SHP77 treated with DMSO at 0.1 percent for 48 hours (cell line): ENCODE results near the gene MMP15.
"Not testable (repeated sequence)": the region's sequence is repeated elsewhere in the genome, so short reads cannot be mapped to it uniquely, and the experiment has no call there.

Source experiments
- DNase-seq: peaks from one replicate; lab custom pipeline; 2025; lab: John Stamatoyannopoulos, UW

Gene MMP15

GRCh38 chr16:57996406-57997175 lies 29.0 kb upstream of the MMP15 start:
- DNase-seq, result no peak

GRCh38 chr16:57997176-57997527 lies 28.4 kb upstream of the MMP15 start:
- DNase-seq, result no peak

DNA sequence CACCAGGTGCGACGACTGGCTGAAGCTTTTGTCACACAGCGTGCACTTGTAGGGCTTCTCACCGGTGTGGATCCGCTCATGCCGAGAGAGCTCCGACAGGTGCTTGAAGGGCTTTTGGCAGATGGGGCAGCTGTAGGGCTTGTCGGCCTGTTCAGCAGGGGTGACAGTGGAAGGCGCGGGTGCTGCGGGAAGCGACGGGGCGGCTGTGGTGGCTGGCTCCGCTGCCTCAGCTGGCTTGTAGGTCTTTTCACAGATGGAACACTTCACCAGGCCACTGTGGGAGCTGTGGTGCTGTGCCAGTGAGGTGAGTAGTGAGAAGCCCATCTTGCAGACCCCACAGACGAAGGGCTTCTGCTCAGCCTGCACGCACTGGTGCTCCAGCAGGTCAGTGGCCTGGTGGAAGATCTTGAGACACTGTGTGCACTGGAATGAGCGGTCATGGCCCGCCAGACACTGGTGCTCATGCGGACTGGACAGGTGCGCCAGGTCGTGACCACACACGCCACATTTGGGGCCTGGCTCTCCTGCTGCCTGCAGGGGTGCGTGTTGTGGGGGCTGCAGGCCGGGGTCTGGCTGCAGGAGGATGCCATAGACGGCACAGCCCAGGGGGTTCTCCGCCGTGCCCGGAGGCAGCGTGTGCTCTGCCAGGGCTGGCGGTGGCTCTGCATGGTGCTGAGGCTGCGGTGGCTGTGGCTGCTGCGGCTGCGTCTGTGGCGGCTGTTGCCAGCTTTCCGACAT lies 27.9 kb upstream of the MMP15 start:
- no peak for DNase-seq

GRCh38 chr16:57998486-57998885 lies 27.1 kb upstream of the MMP15 start:
- no peak for DNase-seq

DNA sequence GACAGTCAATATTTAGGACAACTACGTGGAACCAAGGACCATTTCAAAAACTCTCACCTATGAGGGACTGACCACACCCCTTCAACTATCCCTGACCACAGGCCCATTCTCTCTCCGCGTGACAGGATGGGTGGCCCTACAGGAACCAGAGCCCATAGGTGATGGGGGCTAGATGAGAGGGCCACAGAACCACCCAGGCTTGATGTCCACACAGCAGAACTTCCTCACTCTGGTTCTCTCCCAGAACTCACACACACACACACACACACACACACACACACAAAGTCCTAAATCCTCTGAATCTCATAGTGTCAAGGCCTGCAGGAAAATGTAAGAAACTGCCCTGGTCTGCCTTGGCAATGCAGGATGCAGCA lies 26.6 kb upstream of the MMP15 start:
- DNase-seq, result no peak

- DNase-seq, result no peak
These were observed 26.1 kb upstream of the MMP15 start for GRCh38 chr16:57999366-57999970.

- no peak for DNase-seq
These were observed 25.4 kb upstream of the MMP15 start, which contains the start of gene ZNF319 for GRCh38 chr16:57999971-58000705. ZNF319 (minus strand) TSS chr16:58000672; CDS start chr16:57998265, 2,407 bp downstream.

DNA sequence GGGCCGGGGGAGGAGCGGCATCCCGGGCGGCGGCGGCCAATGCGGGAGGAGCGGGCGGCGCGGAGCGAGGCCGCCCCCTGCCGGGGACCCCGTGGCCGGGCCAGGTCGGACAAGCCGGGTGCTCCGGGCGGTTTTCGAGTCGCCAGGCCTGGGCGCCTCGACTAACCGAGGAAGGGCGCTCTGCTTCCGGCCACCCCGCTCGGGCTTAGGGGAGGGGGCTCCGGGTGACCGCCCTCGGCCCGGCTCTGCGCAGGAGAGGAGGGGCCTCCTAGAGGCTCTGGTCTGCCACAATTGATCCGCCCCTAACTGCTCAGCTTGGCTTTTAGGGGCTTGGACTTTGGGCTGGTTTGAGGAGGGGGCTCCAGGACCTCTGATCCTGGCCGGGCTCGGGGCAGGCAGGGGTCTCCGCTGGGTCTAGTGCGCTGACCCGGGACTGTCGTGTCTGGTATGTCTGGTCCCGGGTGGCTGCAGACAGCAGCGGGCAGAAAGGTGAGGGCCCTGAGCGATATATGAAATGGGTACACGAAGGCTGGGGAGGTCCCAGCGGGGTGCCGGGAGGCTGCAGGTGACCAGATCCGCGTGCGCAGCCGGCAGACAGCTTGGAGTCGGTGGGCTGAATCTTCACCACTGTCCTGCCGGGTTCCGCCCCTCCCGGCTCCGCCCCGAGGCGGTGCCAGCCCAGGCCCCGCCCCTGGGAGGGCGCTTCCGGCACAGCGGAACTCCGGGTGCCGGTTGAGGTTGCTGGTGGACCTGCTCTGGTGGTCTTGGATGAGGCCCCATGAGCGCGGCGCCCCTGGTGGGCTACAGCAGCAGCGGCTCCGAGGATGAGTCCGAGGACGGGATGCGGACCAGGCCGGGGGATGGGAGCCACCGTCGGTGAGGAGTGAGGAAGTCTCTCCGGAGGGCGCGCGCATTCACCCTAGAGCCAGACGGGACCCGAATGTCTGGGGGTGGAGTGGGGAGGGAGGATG lies 24.6 kb upstream of the MMP15 start, which contains the start of gene USB1:
Gene USB1 (plus strand): TSS at position 702 of the 971 bp plus-strand sequence. CDS start 77 bp downstream, at position 779.
- DNase-seq, result peak; percentile 40

DNA sequence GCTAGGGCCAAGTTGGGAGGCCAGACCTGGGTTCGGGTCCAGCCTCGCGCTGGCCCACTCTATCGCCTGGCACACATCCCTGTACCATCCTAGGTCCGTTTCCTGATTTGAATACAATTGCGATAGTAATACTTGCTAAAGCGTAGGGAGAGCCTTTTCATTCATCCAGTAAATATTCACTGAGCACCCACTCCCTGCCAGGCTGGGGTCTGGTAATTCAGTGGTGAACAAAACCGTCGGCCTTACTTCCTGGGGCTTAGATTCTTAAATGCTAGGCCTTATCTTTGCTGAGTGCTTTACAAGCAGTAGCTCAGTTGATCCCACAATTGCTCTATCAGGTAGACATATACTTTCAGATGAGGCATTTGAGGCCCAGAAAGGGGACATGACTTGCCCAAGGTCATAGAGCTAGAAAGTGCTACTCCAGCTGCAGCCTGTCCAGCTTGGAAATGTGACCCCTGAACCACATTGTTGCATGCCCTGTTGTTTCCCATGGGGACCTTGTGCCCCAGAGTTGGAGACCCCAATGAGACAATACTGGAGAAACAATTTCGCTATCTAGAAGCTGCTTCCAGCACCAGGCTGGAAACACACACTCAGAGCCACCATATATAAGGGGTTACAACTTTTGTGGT lies 23.7 kb upstream of the MMP15 start:
- DNase-seq, result no peak

DNA sequence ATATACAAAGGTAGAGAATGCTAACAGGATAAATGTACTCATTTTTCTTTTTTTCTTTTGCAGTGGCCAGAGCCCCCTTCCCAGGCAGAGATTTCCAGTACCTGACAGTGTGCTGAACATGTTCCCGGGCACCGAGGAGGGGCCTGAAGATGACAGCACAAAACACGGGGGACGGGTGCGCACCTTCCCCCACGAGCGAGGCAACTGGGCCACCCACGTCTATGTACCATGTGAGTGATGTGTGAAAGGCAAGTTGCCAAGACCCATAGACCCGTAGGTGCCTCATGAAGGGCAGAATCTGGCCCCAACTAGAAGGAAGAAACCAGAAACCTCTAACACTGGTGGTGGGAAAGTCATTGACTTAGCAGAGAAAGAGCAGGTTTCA lies 23.1 kb upstream of the MMP15 start:
- no peak for DNase-seq

DNA sequence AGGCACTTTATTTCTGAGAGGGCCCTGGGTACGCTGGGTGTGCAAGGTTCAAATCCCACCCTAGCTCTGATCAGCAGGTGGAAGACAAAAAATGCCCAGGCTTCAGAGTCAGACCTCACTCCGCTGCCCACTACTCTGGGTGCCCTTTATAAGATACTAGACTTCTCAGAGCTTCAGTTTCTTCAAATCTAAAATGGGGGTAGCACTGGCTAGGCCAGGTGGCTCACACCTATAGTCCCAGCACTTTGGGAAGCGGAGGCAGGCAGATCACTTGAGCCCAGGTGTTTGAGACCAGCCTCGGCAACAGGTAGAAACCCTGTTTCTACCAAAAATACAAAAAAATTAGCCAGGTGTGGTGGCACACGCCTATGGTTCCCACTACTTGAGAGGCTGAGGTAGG lies 22.6 kb upstream of the MMP15 start:
- DNase-seq, result no peak

DNA sequence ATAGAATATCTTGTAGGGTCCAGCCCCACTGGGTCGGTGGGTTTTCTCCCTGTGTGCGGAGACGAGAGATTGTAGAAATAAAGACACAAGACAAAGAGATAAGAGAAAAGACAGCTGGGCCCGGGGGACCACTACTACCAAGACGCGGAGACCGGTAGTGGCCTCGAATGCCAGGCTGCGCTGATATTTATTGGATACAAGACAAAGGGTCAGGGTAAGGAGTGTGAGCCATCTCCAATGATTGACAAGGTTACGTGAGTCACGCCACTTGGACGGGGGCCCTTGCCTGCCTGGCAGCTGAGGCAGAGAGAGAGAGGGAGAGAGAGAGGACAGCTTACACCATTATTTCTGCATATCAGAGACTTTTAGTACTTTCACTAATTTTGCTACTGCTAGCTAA lies 20.8 kb upstream of the MMP15 start:
- not testable (repeated sequence) for DNase-seq

DNA sequence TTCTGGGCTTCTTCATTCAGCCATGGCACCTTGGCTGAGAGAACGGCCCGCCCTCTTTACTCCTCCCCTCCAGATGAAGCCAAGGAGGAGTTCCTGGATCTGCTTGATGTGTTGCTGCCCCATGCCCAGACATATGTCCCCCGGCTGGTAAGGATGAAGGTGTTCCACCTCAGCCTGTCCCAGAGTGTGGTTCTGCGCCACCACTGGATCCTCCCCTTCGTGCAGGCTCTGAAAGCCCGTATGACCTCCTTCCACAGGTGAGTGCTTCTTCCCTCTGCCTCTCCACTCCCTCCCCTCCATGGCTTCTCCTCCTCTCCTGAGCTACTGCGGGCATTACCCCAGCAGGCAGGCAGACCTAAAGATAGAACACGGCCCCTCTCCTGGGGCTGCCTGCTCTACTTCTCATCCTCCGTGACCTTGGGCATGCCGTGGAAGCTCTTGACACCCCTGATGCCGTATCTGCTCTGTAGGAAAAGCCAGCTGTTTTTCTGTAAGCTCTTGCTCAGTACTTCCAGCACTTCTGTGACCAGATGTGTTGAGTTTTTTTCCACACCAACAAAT lies 15.6 kb upstream of the MMP15 start:
- DNase-seq, result no peak

GRCh38 chr16:58010886-58011285 lies 14.7 kb upstream of the MMP15 start:
- DNase-seq, result no peak

DNA sequence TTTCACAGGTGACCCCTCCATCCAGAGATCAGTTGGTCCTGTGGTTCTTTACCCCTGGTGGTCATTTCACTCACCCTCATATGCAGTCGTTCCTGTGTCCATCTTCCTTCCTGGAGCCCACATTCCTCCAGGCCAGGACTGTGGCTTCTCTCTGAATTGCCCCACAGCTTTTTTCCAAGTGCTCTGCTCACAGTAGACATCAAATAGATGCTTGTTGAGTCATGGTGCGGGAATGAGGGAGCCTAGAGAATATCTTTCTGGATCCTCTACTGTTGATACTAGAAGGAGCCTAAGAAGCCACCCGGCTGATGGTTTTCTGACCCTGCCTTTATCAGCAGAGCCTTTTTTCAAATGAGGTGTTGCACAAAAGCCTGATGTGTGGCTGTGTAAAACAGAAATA lies 13.9 kb upstream of the MMP15 start:
- DNase-seq, result no peak

GRCh38 chr16:58012481-58012880 lies 13.1 kb upstream of the MMP15 start:
- DNase-seq, result no peak

DNA sequence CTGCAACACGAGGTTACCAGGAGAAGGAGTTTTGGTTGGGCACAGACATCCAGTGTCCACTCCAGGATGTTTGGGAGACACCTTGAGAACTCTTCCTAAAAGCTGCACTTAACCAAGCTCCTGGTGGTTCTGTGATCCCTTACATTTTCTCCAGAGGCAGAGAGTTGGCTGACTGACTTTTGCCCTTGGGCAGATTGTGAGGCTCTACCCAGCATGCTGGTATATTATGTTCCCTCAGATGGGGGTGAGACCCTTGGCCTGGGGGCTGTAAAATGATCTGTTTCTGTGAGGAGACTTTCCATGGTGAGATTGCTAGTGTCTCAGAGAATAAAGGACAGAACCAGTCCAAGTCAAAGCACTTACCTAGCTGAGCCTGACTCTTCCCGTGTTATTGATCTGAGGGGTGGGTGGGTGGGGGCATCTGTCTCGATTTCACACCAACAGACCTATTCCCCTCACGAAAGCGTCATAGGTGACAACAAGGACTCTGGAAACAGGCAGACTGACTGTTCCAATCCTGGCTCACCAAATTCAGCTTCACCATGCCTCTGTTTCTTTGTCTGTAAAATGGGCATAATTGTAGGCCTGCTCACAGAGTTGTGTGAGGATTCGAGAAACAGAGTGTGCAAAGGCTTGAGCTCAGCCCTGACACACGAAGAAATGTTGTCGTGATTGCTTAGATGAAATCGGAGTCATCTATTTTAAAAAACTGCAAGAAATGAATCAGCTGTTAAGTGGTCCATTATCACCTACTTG lies 12.2 kb upstream of the MMP15 start:
- no peak for DNase-seq

- no peak for DNase-seq
These were observed 8.6 kb upstream of the MMP15 start for GRCh38 chr16:58016840-58017446.

DNA sequence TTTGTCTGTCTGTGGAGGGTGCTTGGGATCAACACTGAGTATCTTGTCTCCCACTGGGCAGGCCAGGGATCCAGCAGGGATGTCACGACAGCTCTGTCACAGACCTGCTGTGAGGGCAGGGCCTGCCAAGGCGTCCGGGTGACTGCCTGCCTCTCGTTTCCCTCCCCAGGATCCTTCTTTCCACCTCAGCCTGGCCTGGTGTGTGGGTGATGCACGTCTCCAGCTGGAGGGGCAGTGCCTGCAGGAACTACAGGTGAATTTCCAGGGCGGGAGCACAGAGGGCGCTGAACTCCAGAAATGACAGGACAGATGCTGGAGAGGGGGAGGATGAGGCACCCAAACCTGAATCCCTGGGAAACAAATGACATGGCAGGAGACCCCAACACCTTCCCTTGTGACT lies 6.8 kb upstream of the MMP15 start:
- no peak for DNase-seq
